SU-DHL-6 (cell line): Measurements from ENCODE around the gene VARS2.

ENCODE experiments used
- EZH2phosphoT487 ChIP-seq: fragments of 200-600 bp; sonication (generic), shearing (Covaris generic); conservative IDR thresholded peaks from 2 replicates; pipeline ENCODE4 v1.6.1; 2018; ENCODE audit warnings: mild to moderate bottlenecking, antibody characterized with exemption, low read length, moderate library complexity, mixed read lengths
- TF ChIP-seq, protein P1 (sequence below): fragments of 200-600 bp; sonication (generic); IDR thresholded peaks from one replicate; pipeline ENCODE4 v1.5.1; 2017; ENCODE audit warnings: antibody characterized with exemption, mild to moderate bottlenecking, low read length, moderate library complexity; ENCODE audit not compliant: insufficient read depth, poor library complexity, severe bottlenecking

DNA sequence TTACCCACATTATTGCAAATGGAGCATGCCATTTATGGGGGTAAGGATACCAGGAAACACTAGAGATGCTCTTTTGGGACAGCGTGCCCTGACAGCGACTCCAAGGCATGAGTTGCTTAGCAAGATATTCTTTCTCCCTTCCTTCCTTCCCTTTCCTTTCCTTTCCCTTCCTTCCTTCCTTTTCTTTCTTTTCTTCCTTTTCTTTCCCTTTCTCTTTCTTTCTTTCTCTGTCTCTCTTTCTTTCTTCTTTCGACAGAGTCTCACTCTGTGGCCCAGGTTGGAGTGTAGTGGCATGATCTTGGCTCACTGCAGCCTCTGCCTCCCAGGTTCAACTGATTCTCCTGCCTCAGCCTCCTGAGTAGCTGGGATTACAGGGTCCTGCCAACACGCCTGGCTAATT is 30.0 kb downstream of the VARS2 start:
- TF ChIP-seq, protein P1, sequence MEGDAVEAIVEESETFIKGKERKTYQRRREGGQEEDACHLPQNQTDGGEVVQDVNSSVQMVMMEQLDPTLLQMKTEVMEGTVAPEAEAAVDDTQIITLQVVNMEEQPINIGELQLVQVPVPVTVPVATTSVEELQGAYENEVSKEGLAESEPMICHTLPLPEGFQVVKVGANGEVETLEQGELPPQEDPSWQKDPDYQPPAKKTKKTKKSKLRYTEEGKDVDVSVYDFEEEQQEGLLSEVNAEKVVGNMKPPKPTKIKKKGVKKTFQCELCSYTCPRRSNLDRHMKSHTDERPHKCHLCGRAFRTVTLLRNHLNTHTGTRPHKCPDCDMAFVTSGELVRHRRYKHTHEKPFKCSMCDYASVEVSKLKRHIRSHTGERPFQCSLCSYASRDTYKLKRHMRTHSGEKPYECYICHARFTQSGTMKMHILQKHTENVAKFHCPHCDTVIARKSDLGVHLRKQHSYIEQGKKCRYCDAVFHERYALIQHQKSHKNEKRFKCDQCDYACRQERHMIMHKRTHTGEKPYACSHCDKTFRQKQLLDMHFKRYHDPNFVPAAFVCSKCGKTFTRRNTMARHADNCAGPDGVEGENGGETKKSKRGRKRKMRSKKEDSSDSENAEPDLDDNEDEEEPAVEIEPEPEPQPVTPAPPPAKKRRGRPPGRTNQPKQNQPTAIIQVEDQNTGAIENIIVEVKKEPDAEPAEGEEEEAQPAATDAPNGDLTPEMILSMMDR, result no peak
- TF ChIP-seq EZH2phosphoT487, result no peak
